OCI-LY1 (cell line): ENCODE results near the gene GFER.

Source experiments
- EZH2 ChIP-seq: fragments of 200-600 bp; sonication (generic), shearing (Covaris generic); IDR thresholded peaks from 2 replicates; pipeline ENCODE4 v1.8.0; 2017; ENCODE audit warnings: borderline replicate concordance, mixed run types, mild to moderate bottlenecking, antibody characterized with exemption, low read length, moderate library complexity, mixed read lengths
- TF ChIP-seq, protein P1 (sequence below): fragments of 200-600 bp; sonication (generic), shearing (Covaris generic); IDR thresholded peaks from 2 replicates; pipeline ENCODE4 v1.5.1; 2017; ENCODE audit warnings: mild to moderate bottlenecking, antibody characterized with exemption, low read length, moderate library complexity, mixed read lengths

DNA sequence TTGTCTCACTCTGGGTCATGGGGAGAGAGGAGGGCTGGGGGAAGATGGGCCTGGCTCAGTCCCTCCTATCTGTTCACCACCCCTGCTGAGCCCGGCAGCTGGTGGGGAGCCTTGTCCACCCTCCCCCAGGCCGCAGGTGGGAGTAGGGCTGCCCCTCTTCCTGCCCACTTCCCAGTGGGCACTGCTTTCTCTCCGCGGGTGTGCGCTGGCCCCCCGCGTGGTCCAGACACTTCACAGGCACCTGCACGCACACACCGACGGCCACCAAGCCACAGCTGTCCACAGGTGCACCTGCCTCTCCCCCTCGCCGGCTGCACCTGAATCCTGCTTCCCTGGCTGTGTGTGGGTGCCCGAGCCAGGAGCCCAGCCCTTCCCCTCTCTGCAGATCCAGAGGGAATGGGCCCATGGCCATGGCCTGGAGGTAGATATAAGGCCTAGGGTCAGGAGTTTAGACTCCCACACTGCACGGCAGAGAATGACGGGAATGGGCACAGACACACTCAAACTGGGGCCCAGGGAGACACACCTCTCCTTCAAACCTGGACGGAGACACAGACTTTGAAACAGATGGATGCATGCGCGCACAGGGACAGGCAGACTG is 44.7 kb downstream of the GFER start:
- TF ChIP-seq, protein P1, sequence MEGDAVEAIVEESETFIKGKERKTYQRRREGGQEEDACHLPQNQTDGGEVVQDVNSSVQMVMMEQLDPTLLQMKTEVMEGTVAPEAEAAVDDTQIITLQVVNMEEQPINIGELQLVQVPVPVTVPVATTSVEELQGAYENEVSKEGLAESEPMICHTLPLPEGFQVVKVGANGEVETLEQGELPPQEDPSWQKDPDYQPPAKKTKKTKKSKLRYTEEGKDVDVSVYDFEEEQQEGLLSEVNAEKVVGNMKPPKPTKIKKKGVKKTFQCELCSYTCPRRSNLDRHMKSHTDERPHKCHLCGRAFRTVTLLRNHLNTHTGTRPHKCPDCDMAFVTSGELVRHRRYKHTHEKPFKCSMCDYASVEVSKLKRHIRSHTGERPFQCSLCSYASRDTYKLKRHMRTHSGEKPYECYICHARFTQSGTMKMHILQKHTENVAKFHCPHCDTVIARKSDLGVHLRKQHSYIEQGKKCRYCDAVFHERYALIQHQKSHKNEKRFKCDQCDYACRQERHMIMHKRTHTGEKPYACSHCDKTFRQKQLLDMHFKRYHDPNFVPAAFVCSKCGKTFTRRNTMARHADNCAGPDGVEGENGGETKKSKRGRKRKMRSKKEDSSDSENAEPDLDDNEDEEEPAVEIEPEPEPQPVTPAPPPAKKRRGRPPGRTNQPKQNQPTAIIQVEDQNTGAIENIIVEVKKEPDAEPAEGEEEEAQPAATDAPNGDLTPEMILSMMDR: no peak
- TF ChIP-seq EZH2: no peak
